Measurements from ENCODE around the gene LMO7.
A peak's percentile ranks its signal among the peaks of the same experiment; 100 is the strongest.
"Not testable (repeated sequence)": the region's sequence is repeated elsewhere in the genome, so short reads cannot be mapped to it uniquely, and the experiment has no call there.

The LMO7 gene

GRCh38 chr13:75648446-75648845, 12.3 kb downstream of the LMO7 start:
- no peak for DNase-seq

GRCh38 chr13:75651013-75651412, 14.9 kb downstream of the LMO7 start:
- no peak for DNase-seq

- no peak for DNase-seq
Measured at GRCh38 chr13:75652726-75653125, 16.6 kb downstream of the LMO7 start.

- no peak for DNase-seq
Measured at GRCh38 chr13:75656425-75656989, 20.4 kb downstream of the LMO7 start.

GRCh38 chr13:75657111-75657510, 21.0 kb downstream of the LMO7 start:
- DNase-seq = no peak

GRCh38 chr13:75660694-75661093, 24.6 kb downstream of the LMO7 start:
- no peak for DNase-seq

GRCh38 chr13:75661443-75661842, 25.3 kb downstream of the LMO7 start:
- no peak for DNase-seq

GRCh38 chr13:75666646-75667351, 30.7 kb downstream of the LMO7 start:
- no peak for DNase-seq

- no peak for DNase-seq
Measured at GRCh38 chr13:75669706-75670105, 33.6 kb downstream of the LMO7 start.

- no peak for DNase-seq
Measured at GRCh38 chr13:75670496-75670895, 34.4 kb downstream of the LMO7 start.

GRCh38 chr13:75675421-75675820, 39.3 kb downstream of the LMO7 start:
- no peak for DNase-seq

GRCh38 chr13:75679459-75679858, 43.3 kb downstream of the LMO7 start:
- DNase-seq = no peak

GRCh38 chr13:75680251-75680650, 44.1 kb downstream of the LMO7 start:
- DNase-seq = not testable (repeated sequence)

GRCh38 chr13:75682326-75682725, 46.2 kb downstream of the LMO7 start:
- no peak for DNase-seq

- peak; percentile 18 for DNase-seq
Measured at GRCh38 chr13:75685239-75685697, 49.1 kb downstream of the LMO7 start.

- DNase-seq = no peak
Measured at GRCh38 chr13:75687150-75687763, 51.1 kb downstream of the LMO7 start.

- no peak for DNase-seq
Measured at GRCh38 chr13:75689686-75690085, 53.6 kb downstream of the LMO7 start.

- DNase-seq = no peak
Measured at GRCh38 chr13:75690607-75691006, 54.5 kb downstream of the LMO7 start.

- no peak for DNase-seq
Measured at GRCh38 chr13:75691183-75691582, 55.1 kb downstream of the LMO7 start.

- DNase-seq = no peak
Measured at GRCh38 chr13:75693227-75693626, 57.1 kb downstream of the LMO7 start.

- no peak for DNase-seq
Measured at GRCh38 chr13:75694722-75695121, 58.6 kb downstream of the LMO7 start.

- peak; percentile 82 for DNase-seq
Measured at GRCh38 chr13:75695908-75696307, 59.8 kb downstream of the LMO7 start.

- no peak for DNase-seq
Measured at GRCh38 chr13:75699062-75699461, 62.9 kb downstream of the LMO7 start.

- DNase-seq = not testable (repeated sequence)
Measured at GRCh38 chr13:75699717-75700116, 63.6 kb downstream of the LMO7 start.
